Stimulated activated CD4-positive, alpha-beta T cell treated with anti-CD3 and anti-CD28 coated beads, Interleukin-1b, Interleukin-23, amount 100 ng/mL, for 4 hours (primary cell): ENCODE results near the gene RGMB.

Experiments
- DNase-seq, 2 donors: peaks; one replicate each; pipeline ENCODE4 v3.0.0-alpha.2; 2020; ENCODE audit warnings: low read depth in 2 of 2

Gene RGMB

DNA sequence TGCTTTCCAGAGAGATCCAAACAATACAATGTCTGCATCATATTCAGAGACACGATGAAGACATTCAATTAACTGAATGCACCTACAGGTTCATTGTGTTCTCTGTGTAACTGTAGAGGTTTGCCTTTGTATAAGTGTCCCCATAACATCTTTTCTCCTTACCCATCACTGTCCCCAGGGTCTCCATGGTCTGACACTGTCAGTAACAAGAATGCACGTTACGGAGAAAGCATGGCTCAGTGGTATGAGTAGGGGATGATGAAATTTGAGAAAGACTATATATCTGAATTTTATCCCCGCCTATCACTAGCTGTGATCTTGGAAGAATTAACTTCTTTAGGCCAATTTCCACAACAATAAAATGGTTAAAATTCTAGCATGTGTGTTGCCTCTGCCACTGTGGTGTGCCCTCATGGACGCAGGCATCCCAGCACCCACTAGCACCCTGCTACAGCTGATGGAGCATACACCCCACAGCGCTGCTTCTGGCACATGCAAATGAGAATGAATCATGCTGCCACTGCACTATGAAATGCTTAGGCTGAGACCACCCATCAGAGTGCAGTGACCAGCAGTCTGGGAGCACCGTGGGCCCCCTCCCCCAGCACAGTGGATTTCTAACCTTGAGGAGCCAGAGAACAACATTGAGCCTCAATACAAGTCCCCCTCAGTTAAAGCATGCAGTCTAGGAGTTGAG is 54.3 kb downstream of the RGMB start:
- DNase-seq, result no peak

DNA sequence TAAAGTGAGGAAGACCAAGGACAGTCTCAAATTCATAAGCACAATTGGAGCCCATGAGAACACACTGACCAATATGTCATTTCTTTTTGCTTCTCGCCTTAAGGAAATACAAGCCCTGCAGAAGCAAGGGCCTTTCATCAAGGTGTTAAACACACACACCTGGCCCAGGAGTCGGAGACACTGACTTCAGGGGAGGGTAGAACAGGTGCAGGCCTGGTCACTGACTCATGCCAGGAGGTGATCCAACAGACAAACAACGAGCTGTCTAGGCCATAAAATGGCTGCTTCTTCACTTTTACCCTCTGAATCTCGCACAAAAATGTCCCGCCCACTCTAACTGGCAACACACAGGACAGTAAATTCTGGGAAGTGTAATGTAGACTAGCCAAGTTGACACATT is 62.7 kb downstream of the RGMB start:
- no peak for DNase-seq

DNA sequence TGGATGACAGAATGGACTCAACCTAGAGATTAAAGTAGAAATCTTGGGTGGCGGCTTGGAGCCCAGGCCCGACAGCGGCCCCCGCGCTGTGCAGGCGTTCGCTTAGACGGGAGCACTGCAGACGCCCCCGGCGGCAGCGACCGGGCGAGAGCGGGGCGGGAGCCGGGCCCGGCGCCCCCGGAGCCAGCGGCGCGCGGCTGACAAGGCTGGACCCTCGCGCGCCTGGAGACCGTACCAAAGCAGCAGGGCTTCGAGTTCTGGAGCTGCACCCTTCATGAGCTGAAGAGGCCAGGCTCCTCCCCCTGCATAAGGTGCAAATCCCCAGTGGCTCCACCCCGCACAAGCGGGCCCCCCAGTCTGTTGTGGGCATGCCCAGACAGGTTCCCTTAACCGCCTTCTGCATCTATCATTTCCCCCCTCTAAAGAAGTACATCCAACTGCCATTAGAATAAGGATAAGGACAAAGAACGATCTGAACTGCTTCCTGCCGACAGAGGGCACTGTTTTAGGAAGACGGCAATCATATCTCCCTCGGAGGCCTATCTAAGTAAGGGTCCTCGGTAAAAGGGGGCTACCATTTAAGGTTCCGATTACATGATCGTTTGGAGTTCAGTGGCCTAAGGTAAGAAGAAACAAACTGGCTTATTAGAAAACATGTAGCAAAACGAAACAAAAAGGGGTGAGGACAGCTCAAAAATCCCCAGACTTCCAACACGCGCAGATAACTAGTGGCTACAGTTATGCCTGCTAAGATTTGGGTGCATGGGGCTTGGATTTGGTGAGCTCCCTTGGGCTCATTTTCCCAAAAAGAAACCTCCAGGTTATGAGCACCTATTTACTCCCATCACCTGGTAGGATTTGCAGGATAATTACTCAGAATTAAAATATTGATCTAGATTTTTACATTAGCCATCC is 66.3 kb downstream of the RGMB start:
- DNase-seq, result no peak

DNA sequence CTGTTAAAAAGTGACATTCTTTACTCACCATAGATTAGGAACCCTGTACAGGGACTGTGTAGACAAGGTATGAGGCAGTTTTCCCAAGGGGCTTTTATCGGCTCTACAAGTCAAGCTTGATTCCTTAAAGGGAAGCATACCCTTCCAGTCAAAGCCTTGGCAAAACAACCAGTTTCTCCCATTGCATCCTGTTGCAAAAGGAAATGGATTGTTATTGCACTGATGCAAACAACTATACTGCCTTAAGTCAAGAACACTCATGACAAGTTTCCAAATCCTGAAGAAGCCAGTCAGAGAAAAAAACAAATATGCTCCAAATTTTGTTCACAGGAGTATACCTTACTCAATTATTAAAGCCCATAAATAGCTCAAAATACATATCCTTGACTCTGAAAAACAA is 67.5 kb downstream of the RGMB start:
- DNase-seq, result no peak

DNA sequence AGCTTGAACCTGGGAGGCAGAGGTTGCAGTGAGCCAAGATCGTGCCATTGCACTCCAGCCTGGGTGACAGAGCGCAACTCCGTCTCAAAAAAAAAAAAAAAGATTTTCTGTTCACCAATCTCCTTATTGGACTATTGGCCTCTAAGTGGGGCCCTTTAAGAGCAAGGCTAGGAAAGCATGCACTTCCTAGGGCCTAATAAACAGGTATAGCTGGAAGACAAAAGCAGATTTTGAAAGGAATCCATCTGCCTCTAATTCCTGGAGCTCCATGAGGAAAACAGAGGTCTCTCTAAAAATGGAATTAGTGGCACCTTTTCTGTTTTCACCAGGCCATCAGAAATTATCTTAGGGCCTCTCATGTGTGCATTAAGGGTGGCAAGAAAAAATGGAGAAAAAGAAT is 70.0 kb downstream of the RGMB start:
- no peak for DNase-seq

DNA sequence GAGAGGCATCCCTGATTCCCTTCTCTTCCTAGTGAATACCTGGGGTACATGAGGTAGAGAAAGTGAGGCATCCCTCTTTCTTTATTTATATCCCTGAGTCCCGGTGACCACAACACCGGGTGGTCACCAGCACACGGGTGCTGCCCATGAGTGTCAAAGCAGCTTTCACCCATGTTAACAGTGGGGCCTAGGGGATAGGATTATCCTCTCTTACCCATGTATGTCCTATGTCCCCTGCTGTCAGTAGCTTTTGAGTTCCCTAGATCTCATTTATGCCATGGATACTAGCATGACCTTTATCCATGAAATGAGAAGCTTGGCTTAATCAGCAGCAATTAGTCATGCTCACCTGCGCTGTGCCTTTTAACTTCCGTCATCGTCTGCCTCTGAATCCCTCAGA is 71.4 kb downstream of the RGMB start:
- DNase-seq, result no peak

DNA sequence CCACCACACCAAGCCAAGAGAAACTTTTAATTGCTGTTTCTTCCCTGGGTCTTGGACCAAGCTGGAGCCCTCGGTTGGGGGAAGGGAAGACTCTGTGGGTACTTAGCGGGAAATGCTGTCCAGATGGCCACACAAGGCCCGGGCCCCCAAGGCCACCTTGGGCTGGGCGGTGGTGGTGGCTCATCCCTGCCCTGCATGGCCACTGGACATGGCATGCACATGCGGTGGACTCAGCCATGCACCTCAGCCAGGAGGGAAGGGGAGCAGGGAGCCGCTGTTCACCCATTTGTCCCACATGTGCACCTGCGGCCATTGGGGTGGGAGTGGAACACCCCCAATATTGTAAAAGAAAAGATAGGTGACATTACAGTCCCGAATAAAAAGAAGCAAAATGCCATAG is 72.4 kb downstream of the RGMB start:
- DNase-seq, result no peak
